CD4-positive, alpha-beta T cell (primary cell): ENCODE results near the gene GRK5. TPM values are rescaled to one million over a fixed set of nuclear protein-coding genes. Genes with fewer than 3 reads are reported as not detected.

ENCODE experiments used
- ATAC-seq: fragments of 200-7000 bp; cut with Tn5 transposase; one replicate; pipeline ENCODE4 v1.10.0; 2022; ENCODE audit warnings: mild to moderate bottlenecking; ENCODE audit not compliant: poor library complexity
- CTCF ChIA-PET: fragments of 350-600 bp; sonication (Branson Sonifier 250); formaldehyde crosslinking; loops from one replicate; lab custom pipeline; 2021; ENCODE audit warnings: antibody characterized with exemption, inconsistent platforms; lab: Charles Lee
- POLR2A ChIA-PET: fragments of 350-600 bp; sonication (Branson Sonifier 250); formaldehyde crosslinking; loops from one replicate; lab custom pipeline; 2021; ENCODE audit warnings: antibody characterized with exemption, inconsistent platforms; lab: Charles Lee
- DNase-seq, 14 experiments: peaks; one replicate each; pipeline ENCODE4 v3.0.0-alpha.2; 2013 to 2020; ENCODE audit warnings: mixed read lengths in 2 of 14
- H3K27ac ChIP-seq, 2 donors: one replicate each; pipeline versions ENCODE4 v1.5.1 to v1.7.0; 2013; ENCODE audit warnings: low read length in 2 of 2, low read depth in 1 of 2, mild to moderate bottlenecking in 1 of 2
- H3K27me3 ChIP-seq, 2 experiments: 1 replicate in 1 of 2; 2 replicates in 1 of 2; pipeline versions ENCODE4 v1.6.1 to v1.7.0; 2013; ENCODE audit warnings: low read length in 2 of 2, control low read depth in 1 of 2, mild to moderate bottlenecking in 1 of 2, moderate library complexity in 1 of 2; ENCODE audit not compliant: insufficient read depth in 2 of 2, control insufficient read depth in 1 of 2
- H3K36me3 ChIP-seq: one replicate; pipeline ENCODE4 v1.6.1; 2013; ENCODE audit warnings: low read length, control low read depth; ENCODE audit not compliant: insufficient read depth
- H3K4me1 ChIP-seq: one replicate; pipeline ENCODE4 v1.6.1; 2013; ENCODE audit warnings: low read length, control low read depth; ENCODE audit not compliant: insufficient read depth
- H3K4me3 ChIP-seq: one replicate; pipeline ENCODE4 v1.5.1; 2013; ENCODE audit warnings: mild to moderate bottlenecking, low read length, moderate library complexity
- H3K9me3 ChIP-seq, 2 experiments: 1 replicate in 1 of 2; 2 replicates in 1 of 2; pipeline versions ENCODE4 v1.6.1 to v1.7.0; 2013; ENCODE audit warnings: low read length in 2 of 2, mild to moderate bottlenecking in 2 of 2, control low read depth in 1 of 2, moderate library complexity in 1 of 2; ENCODE audit not compliant: control insufficient read depth in 1 of 2, insufficient read depth in 1 of 2
- H3K27ac Mint-ChIP-seq: one replicate; pipeline ENCODE4 v1.8.0; 2020; ENCODE audit warnings: mixed read lengths
- H3K27me3 Mint-ChIP-seq: one replicate; pipeline ENCODE4 v1.8.0; 2021; ENCODE audit warnings: mixed read lengths
- H3K36me3 Mint-ChIP-seq: one replicate; pipeline ENCODE4 v1.8.0; 2021; ENCODE audit warnings: low read depth, mixed read lengths
- H3K4me1 Mint-ChIP-seq: one replicate; pipeline ENCODE4 v1.8.0; 2021; ENCODE audit warnings: low read depth, mixed read lengths
- H3K4me3 Mint-ChIP-seq: one replicate; pipeline ENCODE4 v1.8.0; 2020; ENCODE audit warnings: mild to moderate bottlenecking, mixed read lengths
- H3K9me3 Mint-ChIP-seq: one replicate; pipeline ENCODE4 v1.8.0; 2020; ENCODE audit warnings: mixed read lengths
- CTCF ChIP-seq: fragments of 200-600 bp; IDR thresholded peaks from one replicate; pipeline ENCODE4 v1.8.0; 2022; ENCODE audit warnings: antibody characterized with exemption, mild to moderate bottlenecking
- intact Hi-C, 2 experiments: fragments of 100-400 bp; cut with DNase I in 1 of 2; cut with micrococcal nuclease in 1 of 2; formaldehyde crosslinking; loops; one replicate each; pipeline versions ENCODE4 v1.15.1 to v1.9.0; 2023 to 2025; cut with DNase I, micrococcal nuclease
- total RNA-seq, 174 experiments: library from RNA in 2 of 174; stranded (reverse) in 2 of 174; gene quantifications; one replicate each; pipeline ENCODE4 v1.2.3 and lab custom pipeline; 2021 to 2026

Gene GRK5
- total RNA-seq, 2 experiments from 2014 or later: 19.2 to 20.8 TPM

- POLR2A ChIA-PET: no interaction called here
- Histone ChIP-seq H3K27ac (no peak overlapping the region), H3K4me3 (no peak overlapping the region), H3K27me3 (no peaks in the 10 kb centered on the region), H3K9me3 (peaks cover 0 to 3% of the 10 kb centered on the region in 2 experiments), H3K4me1 (peaks cover 43% of the 10 kb centered on the region), H3K36me3 (no peaks in the 10 kb centered on the region)
- peaks cover 40% of the 10 kb centered on the region for H3K4me1 Mint-ChIP-seq
- H3K27ac Mint-ChIP-seq: peak overlapping the region; percentile 76
- DNase-seq: no peak
- no peaks in the 10 kb centered on the region for H3K9me3 Mint-ChIP-seq
- no peak for ATAC-seq
- intact Hi-C loops: loop anchor here in 1 of 2 experiments (5.0 kb wide), 2 partner anchors 37 to 53 kb away; no protein-coding TSS in a partner anchor
- no peak overlapping the region for H3K4me3 Mint-ChIP-seq
- no peak for TF ChIP-seq CTCF
- H3K27me3 Mint-ChIP-seq: no peaks in the 10 kb centered on the region
- peaks cover 20% of the 10 kb centered on the region for H3K36me3 Mint-ChIP-seq
- CTCF ChIA-PET: interaction anchor here (0.5 to 0.8 kb wide), 2 partner anchors 59 to 184 kb away, joined by 3 read pairs; no protein-coding TSS in a partner anchor
These were observed 58.3 kb downstream of the GRK5 start for GRCh38 chr10:119265691-119266090.

- CTCF ChIA-PET: interaction anchor here (1.6 to 2.5 kb wide), 3 partner anchors 40 to 61 kb away, joined by 7 to 11 read pairs (median 9); partner anchors contain the start of gene GRK5
- peak overlapping the region in 1 of 2 donors; percentile 1 for H3K27ac ChIP-seq
- intact Hi-C loops: loop anchor here in 1 of 2 experiments (5.0 kb wide), 2 partner anchors 35 to 55 kb away; no protein-coding TSS in a partner anchor
- H3K4me3 Mint-ChIP-seq: no peak overlapping the region
- peaks cover 17% of the 10 kb centered on the region for H3K36me3 Mint-ChIP-seq
- no peaks in the 10 kb centered on the region for H3K27me3 Mint-ChIP-seq
- no peaks in the 10 kb centered on the region for H3K9me3 Mint-ChIP-seq
- no peak for TF ChIP-seq CTCF
- POLR2A ChIA-PET: interaction anchor here (1.3 to 2.6 kb wide), 3 partner anchors 34 to 275 kb away, joined by 3 to 21 read pairs (median 6); partner anchors contain the start of gene RGS10
- ATAC-seq: no peak
- no peaks in the 10 kb centered on the region for H3K9me3 ChIP-seq
- H3K4me1 ChIP-seq: peaks cover 60% of the 10 kb centered on the region
- H3K36me3 ChIP-seq: no peaks in the 10 kb centered on the region
- no peaks in the 10 kb centered on the region for H3K27me3 ChIP-seq
- no peak for DNase-seq
- H3K4me3 ChIP-seq: no peak overlapping the region
- peaks cover 55% of the 10 kb centered on the region for H3K4me1 Mint-ChIP-seq
- peak overlapping the region; percentile 96 for H3K27ac Mint-ChIP-seq
These were observed 60.0 kb downstream of the GRK5 start for GRCh38 chr10:119267384-119267783.

- intact Hi-C loops: loop anchor here (2.0 to 5.0 kb wide), 4 partner anchors 16 to 56 kb away; no protein-coding TSS in a partner anchor
- no peaks in the 10 kb centered on the region for H3K9me3 Mint-ChIP-seq
- POLR2A ChIA-PET: interaction anchor here (1.2 to 4.0 kb wide), 8 partner anchors 13 to 458 kb away, joined by 3 to 29 read pairs (median 4); partner anchors contain the start of genes GRK5, INPP5F and RGS10
These were observed 61.1 kb downstream of the GRK5 start for GRCh38 chr10:119268428-119268827.

More at GRCh38 chr10:119268428-119268827, 61.1 kb downstream of the GRK5 start:
- no peak for TF ChIP-seq CTCF
- Histone ChIP-seq H3K9me3 (no peaks in the 10 kb centered on the region), H3K27me3 (no peaks in the 10 kb centered on the region), H3K4me3 (no peak overlapping the region), H3K27ac (peak overlapping the region; percentile 93 to 97), H3K36me3 (no peaks in the 10 kb centered on the region), H3K4me1 (peaks cover 63% of the 10 kb centered on the region)
- H3K4me1 Mint-ChIP-seq: peaks cover 60% of the 10 kb centered on the region
- H3K27ac Mint-ChIP-seq: peak overlapping the region; percentile 96
- peak overlapping the region; percentile 50 for H3K4me3 Mint-ChIP-seq
- H3K27me3 Mint-ChIP-seq: no peaks in the 10 kb centered on the region
- DNase-seq (no peak), ATAC-seq (no peak)
- peaks cover 17% of the 10 kb centered on the region for H3K36me3 Mint-ChIP-seq
- CTCF ChIA-PET: interaction anchor here (0.5 to 2.5 kb wide), 9 partner anchors 15 to 180 kb away, joined by 3 to 11 read pairs (median 4); partner anchors contain the start of gene GRK5
